ENCODE measurements around the gene SLBP. TPM values are rescaled to one million over a fixed set of nuclear protein-coding genes. Genes with fewer than 3 reads are reported as not detected.

Gene SLBP
- 10 to 100 TPM; 36.9 to 59.1 (median 40.8) TPM for total RNA-seq

GRCh38 chr4:1712216-1713002 is at the start of gene SLBP:
Gene SLBP, minus strand, starts transcription at chr4:1712319. Its CDS starts 131 bp downstream, at chr4:1712188.
- H3K4me1 ChIP-seq = peaks cover 71% of the 10 kb centered on the region
- DNase-seq (ENCODE audit: low spot score in 2 of 2) = peak; percentile 98
- H3K9me3 ChIP-seq = no peaks in the 10 kb centered on the region
- peak within 1 kb of the TSS; percentile 99 for H3K27ac ChIP-seq
- peaks cover 8% of the 10 kb centered on the region for H3K36me3 ChIP-seq
- TF ChIP-seq POLR2A (IDR thresholded peaks at IDR 0.05) (peak; percentile 62 to 71), POLR2AphosphoS5 (IDR thresholded peaks at IDR 0.05) (peak in 2 of 3 donors; percentile 11 to 71), EP300 (IDR thresholded peaks at IDR 0.05) (no peak), CTCF (IDR thresholded peaks at IDR 0.05) (no peak)
- no peaks in the 10 kb centered on the region for H3K27me3 ChIP-seq
- WGBS = 0% methylated on average over 44 of the region's 98 CpGs
- peak within 1 kb of the TSS; percentile 87 for H3K4me3 ChIP-seq

GRCh38 chr4:1761130-1761689 is 49.1 kb upstream of the SLBP start:
- WGBS = 54% methylated on average over 26 of the region's 32 CpGs
- DNase-seq (ENCODE audit: low spot score in 2 of 2) = no peak
- H3K36me3 ChIP-seq = no peaks in the 10 kb centered on the region
- peaks cover 2% of the 10 kb centered on the region for H3K27me3 ChIP-seq
- TF ChIP-seq POLR2A (IDR thresholded peaks at IDR 0.05) = no peak
- no peak for TF ChIP-seq EP300 (IDR thresholded peaks at IDR 0.05)
- no peak for TF ChIP-seq POLR2AphosphoS5 (IDR thresholded peaks at IDR 0.05)
- TF ChIP-seq CTCF (IDR thresholded peaks at IDR 0.05) = no peak
- H3K9me3 ChIP-seq = no peaks in the 10 kb centered on the region
- peaks cover 58% of the 10 kb centered on the region for H3K4me1 ChIP-seq
- H3K4me3 ChIP-seq = no peak overlapping the region
- no peak overlapping the region for H3K27ac ChIP-seq

- Histone ChIP-seq H3K27ac (no peak overlapping the region), H3K4me3 (no peak overlapping the region)
- TF ChIP-seq POLR2A (IDR thresholded peaks at IDR 0.05) (no peak), CTCF (IDR thresholded peaks at IDR 0.05) (no peak), EP300 (IDR thresholded peaks at IDR 0.05) (no peak), POLR2AphosphoS5 (IDR thresholded peaks at IDR 0.05) (no peak)
Measured at GRCh38 chr4:1760521-1761071, 48.5 kb upstream of the SLBP start.

GRCh38 chr4:1759818-1760223 is 47.7 kb upstream of the SLBP start:
- H3K9me3 ChIP-seq = no peaks in the 10 kb centered on the region
- WGBS = 48% methylated on average over 5 of the region's 13 CpGs
- no peak overlapping the region for H3K27ac ChIP-seq
- H3K4me3 ChIP-seq = no peak overlapping the region
- no peaks in the 10 kb centered on the region for H3K36me3 ChIP-seq
- TF ChIP-seq EP300 (IDR thresholded peaks at IDR 0.05) = no peak
- TF ChIP-seq POLR2AphosphoS5 (IDR thresholded peaks at IDR 0.05) = no peak
- TF ChIP-seq POLR2A (IDR thresholded peaks at IDR 0.05) = no peak
- TF ChIP-seq CTCF (IDR thresholded peaks at IDR 0.05) = no peak
- peaks cover 70% of the 10 kb centered on the region for H3K4me1 ChIP-seq
- no peaks in the 10 kb centered on the region for H3K27me3 ChIP-seq
- no peak for DNase-seq (ENCODE audit: low spot score in 2 of 2)

More at GRCh38 chr4:1760521-1761071, 48.5 kb upstream of the SLBP start:
- no peak for DNase-seq (ENCODE audit: low spot score in 2 of 2)
- WGBS = 10% methylated on average over 2 of the region's 25 CpGs
- Histone ChIP-seq H3K4me1 (peaks cover 62% of the 10 kb centered on the region), H3K36me3 (no peaks in the 10 kb centered on the region), H3K9me3 (no peaks in the 10 kb centered on the region), H3K27me3 (no peaks in the 10 kb centered on the region)
